NCI-H774 (cell line): Measurements from ENCODE around the gene PDZK1IP1.

Experiments
- DNase-seq: peaks from one replicate; lab custom pipeline; 2025; lab: John Stamatoyannopoulos, UW

PDZK1IP1 gene

DNA sequence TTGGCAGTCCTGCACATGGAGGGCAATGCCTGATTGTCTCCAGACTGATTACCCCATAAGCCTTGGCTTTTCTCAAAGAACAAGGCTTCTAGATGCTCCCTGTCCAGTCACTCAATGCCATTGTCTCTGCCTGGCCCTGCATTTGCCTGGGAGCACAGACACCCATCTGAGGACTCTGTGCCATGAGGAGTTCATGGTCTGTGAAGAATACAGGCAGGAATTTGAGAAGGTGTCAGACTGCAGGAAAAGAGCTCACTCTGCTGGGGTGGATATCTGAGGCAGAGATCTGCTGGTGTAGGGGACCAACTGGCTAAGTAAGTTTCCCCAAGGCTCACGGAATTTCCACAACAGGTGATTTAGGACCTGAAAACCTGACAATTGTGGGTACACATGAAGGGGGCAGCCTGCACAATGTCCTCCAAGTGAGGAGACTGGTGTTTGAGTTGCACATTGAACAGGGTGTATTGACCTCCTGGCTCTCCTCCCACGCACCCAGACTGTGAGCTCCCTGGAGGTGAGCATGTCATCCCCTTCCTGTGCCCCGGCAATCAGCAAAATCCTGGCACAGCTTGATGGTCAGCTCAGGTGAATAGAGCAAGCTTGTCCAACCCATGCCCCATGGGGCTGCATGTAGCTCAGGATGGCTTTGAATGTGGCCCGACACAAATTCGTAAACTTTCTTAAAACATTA is 51.8 kb downstream of the PDZK1IP1 start:
- no peak for DNase-seq

DNA sequence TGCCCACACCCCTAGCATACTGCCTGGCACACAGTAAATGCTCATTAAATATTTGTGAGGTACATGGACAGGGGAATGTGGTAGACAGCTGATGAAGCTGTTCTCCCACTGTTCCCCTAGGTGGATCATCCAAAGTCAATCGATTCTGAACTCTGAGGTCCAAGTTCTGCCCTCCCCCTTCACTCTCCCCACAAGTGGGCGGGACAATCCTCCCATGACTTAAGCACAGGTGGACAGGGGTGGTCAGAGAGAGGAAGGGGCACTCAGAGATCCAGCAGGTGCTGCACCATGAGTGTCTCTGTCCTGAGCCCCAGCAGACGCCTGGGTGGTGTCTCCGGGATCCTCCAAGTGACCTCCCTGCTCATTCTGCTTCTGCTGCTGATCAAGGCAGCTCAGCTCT is 52.6 kb downstream of the PDZK1IP1 start, which contains the start of gene CYP4A22:
Gene CYP4A22 (plus strand): TSS at position 244 of the 400 bp plus-strand sequence. CDS start 45 bp downstream, at position 289.
- DNase-seq = no peak
